ENCODE measurements around the gene GPR143. TPM values are rescaled to one million over a fixed set of nuclear protein-coding genes. Genes with fewer than 3 reads are reported as not detected.

Gene GPR143
- total and polyA plus RNA-seq, 12 donors, result 0.06 to 0.58 (median 0.30) TPM; not detected in 9

DNA sequence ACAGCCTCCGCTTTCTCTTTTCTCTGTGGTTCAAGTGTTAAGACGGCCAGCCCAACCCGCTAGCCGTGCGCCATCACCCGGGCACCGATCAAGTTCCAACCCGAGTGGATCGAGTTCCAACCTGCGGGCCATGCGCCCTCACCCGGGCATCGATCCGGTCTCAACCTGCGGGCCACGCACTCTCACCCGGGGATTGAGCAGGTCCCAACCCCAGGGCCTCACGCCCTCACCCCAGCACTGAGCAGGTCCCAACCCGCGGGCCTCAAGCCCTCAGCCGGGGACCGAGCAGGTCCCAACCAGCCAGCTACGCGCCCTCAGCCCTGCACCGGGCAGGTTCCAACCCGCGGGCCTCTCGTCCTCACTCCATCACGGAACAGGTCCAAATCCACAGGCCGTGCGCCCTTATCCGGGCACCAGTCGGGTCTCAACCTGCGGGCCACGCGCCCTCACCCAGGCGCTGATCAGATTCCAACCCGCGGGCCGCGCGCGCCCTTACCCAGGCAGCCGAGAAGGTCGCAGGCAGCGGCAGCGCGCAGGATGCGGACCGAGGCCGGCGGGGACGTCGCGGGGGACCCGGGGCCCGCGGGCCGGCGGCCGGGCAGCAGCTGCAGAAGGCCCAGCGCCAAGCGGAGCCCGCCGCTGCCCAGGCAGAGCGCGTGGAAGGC lies 443 bp downstream of the GPR143 start:
- H3K27ac ChIP-seq, result no peak overlapping the region
- H3K36me3 ChIP-seq, result no peaks in the 10 kb centered on the region
- peaks cover 0 to 9% (median 0%) of the 10 kb centered on the region in 9 donors for H3K4me1 ChIP-seq
- H3K4me3 ChIP-seq, result no peak overlapping the region
- WGBS, 2 donors, result 19 to 28% methylated on average over 12 to 67 of the region's 67 CpGs
- no peak for DNase-seq
- no peaks in the 10 kb centered on the region for H3K9me3 ChIP-seq
- ATAC-seq, result no peak
- intact Hi-C loops (cut with DNase I), result no loop called here
- H3K27me3 ChIP-seq, result peaks cover 0 to 58% (median 11%) of the 10 kb centered on the region in 7 donors
- TF ChIP-seq, protein P1, sequence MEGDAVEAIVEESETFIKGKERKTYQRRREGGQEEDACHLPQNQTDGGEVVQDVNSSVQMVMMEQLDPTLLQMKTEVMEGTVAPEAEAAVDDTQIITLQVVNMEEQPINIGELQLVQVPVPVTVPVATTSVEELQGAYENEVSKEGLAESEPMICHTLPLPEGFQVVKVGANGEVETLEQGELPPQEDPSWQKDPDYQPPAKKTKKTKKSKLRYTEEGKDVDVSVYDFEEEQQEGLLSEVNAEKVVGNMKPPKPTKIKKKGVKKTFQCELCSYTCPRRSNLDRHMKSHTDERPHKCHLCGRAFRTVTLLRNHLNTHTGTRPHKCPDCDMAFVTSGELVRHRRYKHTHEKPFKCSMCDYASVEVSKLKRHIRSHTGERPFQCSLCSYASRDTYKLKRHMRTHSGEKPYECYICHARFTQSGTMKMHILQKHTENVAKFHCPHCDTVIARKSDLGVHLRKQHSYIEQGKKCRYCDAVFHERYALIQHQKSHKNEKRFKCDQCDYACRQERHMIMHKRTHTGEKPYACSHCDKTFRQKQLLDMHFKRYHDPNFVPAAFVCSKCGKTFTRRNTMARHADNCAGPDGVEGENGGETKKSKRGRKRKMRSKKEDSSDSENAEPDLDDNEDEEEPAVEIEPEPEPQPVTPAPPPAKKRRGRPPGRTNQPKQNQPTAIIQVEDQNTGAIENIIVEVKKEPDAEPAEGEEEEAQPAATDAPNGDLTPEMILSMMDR (IDR thresholded peaks at IDR 0.05), result no peak

DNA sequence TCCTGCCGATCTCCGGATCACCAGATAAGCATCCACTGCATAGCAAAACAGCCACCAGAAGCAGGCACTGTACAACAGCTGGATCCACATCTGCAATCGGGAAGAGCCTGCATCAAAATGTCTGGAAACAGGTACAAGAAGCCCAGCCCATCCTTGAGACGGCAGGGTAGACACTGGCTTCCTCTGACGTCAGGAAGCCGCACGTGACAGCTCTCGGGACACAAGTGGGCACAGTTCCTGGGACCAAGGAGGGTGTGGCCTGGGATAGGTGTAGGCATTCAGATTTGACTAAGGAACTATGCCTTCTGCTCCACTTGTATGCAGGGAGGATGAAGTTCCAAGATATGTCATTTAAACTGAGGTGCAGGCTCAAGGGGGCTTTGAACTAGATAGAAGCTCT lies 6.3 kb downstream of the GPR143 start:
- H3K36me3 ChIP-seq, result no peaks in the 10 kb centered on the region
- intact Hi-C loops (cut with DNase I), result no loop called here
- no peak for ATAC-seq
- H3K27ac ChIP-seq, result no peak overlapping the region
- H3K27me3 ChIP-seq, result peaks cover 0 to 25% (median 0%) of the 10 kb centered on the region in 7 donors
- TF ChIP-seq, protein P1 (IDR thresholded peaks at IDR 0.05), result no peak
- 41 to 52% methylated on average over 8 of the region's 8 CpGs for WGBS, 2 donors
- no peak for DNase-seq
- H3K4me1 ChIP-seq, result no peaks in the 10 kb centered on the region
- H3K4me3 ChIP-seq, result no peak overlapping the region
- H3K9me3 ChIP-seq, result peaks cover 0 to 21% (median 0%) of the 10 kb centered on the region in 11 donors

DNA sequence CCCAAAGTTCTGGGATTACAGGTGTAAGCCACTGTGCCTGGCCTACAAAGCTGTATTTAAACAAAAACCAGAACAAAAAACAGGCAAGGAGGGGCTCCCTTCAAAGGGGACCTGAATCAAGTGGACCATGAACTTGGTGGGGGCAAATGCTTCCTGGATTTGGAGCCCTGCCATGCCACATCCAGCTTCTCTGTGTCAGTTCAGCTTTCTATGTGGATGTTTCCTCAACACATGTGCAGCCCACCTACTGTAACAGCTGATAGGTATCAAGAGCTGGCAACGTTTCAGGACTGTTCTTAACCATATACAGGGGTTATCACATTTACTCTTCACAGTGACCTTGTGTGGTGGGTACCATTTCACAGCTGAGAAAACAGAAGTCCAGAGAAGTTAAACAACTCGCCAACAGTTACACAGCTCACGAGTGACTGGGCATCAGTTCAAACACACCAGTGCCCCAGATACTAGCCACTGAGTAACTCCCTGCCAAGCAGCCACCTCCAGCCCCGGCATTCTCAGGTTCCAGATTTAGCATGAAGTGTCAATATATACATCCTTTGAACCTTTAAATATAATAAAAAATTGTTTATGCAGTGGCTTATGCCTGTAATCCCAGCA lies 7.5 kb downstream of the GPR143 start:
- WGBS, 2 donors, result 54 to 59% methylated on average over 4 of the region's 4 CpGs
- H3K36me3 ChIP-seq, result no peaks in the 10 kb centered on the region
- peaks cover 0 to 13% (median 0%) of the 10 kb centered on the region in 7 donors for H3K27me3 ChIP-seq

DNA sequence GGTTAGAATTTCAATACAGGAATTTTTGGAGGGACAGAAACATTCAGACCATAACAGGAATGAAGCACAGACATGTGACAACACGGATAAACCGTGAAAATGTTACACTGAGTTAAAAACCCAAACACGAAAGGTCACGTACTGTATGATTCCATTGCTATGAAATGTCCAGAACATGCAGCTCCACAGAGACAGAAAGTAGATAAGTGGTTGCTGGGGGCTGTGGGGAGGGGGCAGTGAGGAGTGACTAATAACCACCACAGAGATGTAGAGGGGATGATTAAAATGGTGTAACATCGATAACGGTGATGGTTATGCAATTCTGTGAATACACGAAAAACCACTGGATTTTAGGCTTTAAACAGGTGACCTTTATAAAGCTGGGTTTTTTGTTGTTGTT lies 8.3 kb downstream of the GPR143 start:
- TF ChIP-seq, protein P1 (IDR thresholded peaks at IDR 0.05), result no peak
- intact Hi-C loops (cut with DNase I), result no loop called here
- Histone ChIP-seq H3K4me3 (no peak overlapping the region), H3K9me3 (peaks cover 0 to 21% (median 0%) of the 10 kb centered on the region in 11 donors), H3K36me3 (no peaks in the 10 kb centered on the region), H3K27me3 (peaks cover 0 to 10% (median 0%) of the 10 kb centered on the region in 7 donors), H3K4me1 (no peaks in the 10 kb centered on the region), H3K27ac (no peak overlapping the region)
- 90 to 95% methylated on average over 7 of the region's 7 CpGs for WGBS, 2 donors
- ATAC-seq (no peak), DNase-seq (no peak)

More for the DNA sequence above, 7.5 kb downstream of the GPR143 start:
- DNase-seq (no peak), ATAC-seq (no peak)
- H3K4me1 ChIP-seq, result no peaks in the 10 kb centered on the region
- TF ChIP-seq, protein P1 (IDR thresholded peaks at IDR 0.05), result no peak
- intact Hi-C loops (cut with DNase I), result no loop called here
- peaks cover 0 to 21% (median 0%) of the 10 kb centered on the region in 11 donors for H3K9me3 ChIP-seq
- no peak overlapping the region for H3K27ac ChIP-seq
- H3K4me3 ChIP-seq, result no peak overlapping the region

All from heart right ventricle (tissue), 16 donors.